Measurements from ENCODE around the gene SLC38A8. TPM values are rescaled to one million over a fixed set of nuclear protein-coding genes. Genes with fewer than 3 reads are reported as not detected.

The SLC38A8 gene
- total RNA-seq, 2 experiments from 2014 or later: not detected

DNA sequence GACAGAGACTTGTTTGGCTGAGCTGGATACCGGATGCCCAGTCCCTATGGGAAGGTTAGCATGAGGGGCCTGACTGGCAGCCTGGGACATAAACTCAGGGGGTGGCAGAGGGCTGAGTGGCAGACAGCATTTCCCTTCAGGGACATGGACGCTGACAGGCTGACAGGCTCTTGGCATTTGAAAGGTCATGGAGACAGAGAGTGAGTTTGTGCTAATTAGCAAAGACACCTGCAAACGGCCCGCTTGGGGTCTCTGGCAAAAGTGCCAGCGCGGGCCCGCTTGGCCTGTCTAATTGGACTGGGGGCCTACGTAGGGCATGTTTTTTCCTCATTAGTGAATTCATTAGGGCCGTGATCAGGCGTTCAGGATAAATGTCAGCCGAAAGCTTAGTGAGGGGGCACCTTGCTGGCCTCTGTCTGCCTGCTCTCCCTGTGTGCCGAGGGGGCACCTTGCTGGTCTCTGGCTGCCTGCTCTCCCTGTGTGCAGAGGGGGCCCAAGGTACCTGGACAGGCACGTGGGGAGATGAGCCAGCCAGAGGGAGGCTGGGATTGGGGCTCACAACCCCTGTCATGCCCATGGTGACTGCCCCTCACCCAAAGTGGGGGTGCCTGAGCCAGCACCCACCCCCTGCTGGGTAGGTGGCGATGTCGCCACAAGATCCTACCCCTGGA lies 66.9 kb downstream of the SLC38A8 start:
- Histone ChIP-seq H3K27ac (ENCODE audit: low read depth in 1 of 2, low read length in 2 of 2) (no peak overlapping the region), H3K9me3 (ENCODE audit: control insufficient read depth in 1 of 2, insufficient read depth in 1 of 2, low read length in 2 of 2) (peaks cover 7 to 20% of the 10 kb centered on the region in 2 experiments), H3K36me3 (ENCODE audit: insufficient read depth, low read length) (no peaks in the 10 kb centered on the region), H3K4me3 (ENCODE audit: low read length) (no peak overlapping the region), H3K27me3 (ENCODE audit: control insufficient read depth in 1 of 2, insufficient read depth in 2 of 2, low read length in 2 of 2) (peaks cover 2 to 6% of the 10 kb centered on the region in 2 experiments), H3K4me1 (ENCODE audit: insufficient read depth, low read length) (no peaks in the 10 kb centered on the region)
- intact Hi-C loops (cut with DNase I, micrococcal nuclease): no loop called here
- ChIA-PET CTCF (no interaction called here), POLR2A (no interaction called here)
- ATAC-seq (ENCODE audit: poor library complexity) (no peak), DNase-seq (no peak)
- Mint-ChIP-seq H3K4me3 (no peak overlapping the region), H3K4me1 (ENCODE audit: low read depth) (no peaks in the 10 kb centered on the region), H3K27ac (no peak overlapping the region), H3K27me3 (peaks cover 13% of the 10 kb centered on the region), H3K9me3 (peaks cover 2% of the 10 kb centered on the region), H3K36me3 (ENCODE audit: low read depth) (no peaks in the 10 kb centered on the region)
- TF ChIP-seq CTCF (IDR thresholded peaks at IDR 0.05): no peak

GRCh38 chr16:83974475-83974874 lies 68.1 kb downstream of the SLC38A8 start:
- Histone ChIP-seq H3K9me3 (ENCODE audit: control insufficient read depth in 1 of 2, insufficient read depth in 1 of 2, low read length in 2 of 2) (peaks cover 7 to 27% of the 10 kb centered on the region in 2 experiments), H3K4me1 (ENCODE audit: insufficient read depth, low read length) (no peaks in the 10 kb centered on the region), H3K36me3 (ENCODE audit: insufficient read depth, low read length) (no peaks in the 10 kb centered on the region), H3K27me3 (ENCODE audit: control insufficient read depth in 1 of 2, insufficient read depth in 2 of 2, low read length in 2 of 2) (peaks cover 8 to 17% of the 10 kb centered on the region in 2 experiments), H3K27ac (ENCODE audit: low read depth in 1 of 2, low read length in 2 of 2) (no peak overlapping the region), H3K4me3 (ENCODE audit: low read length) (no peak overlapping the region)
- no peak for ATAC-seq (ENCODE audit: poor library complexity)
- ChIA-PET POLR2A (no interaction called here), CTCF (no interaction called here)
- Mint-ChIP-seq H3K36me3 (ENCODE audit: low read depth) (no peaks in the 10 kb centered on the region), H3K4me3 (no peak overlapping the region), H3K27ac (no peak overlapping the region), H3K27me3 (peaks cover 20% of the 10 kb centered on the region), H3K9me3 (peaks cover 2% of the 10 kb centered on the region), H3K4me1 (ENCODE audit: low read depth) (no peaks in the 10 kb centered on the region)
- intact Hi-C loops (cut with DNase I, micrococcal nuclease): no loop called here
- DNase-seq: no peak
- no peak for TF ChIP-seq CTCF (IDR thresholded peaks at IDR 0.05)

GRCh38 chr16:83973581-83974385 lies 68.8 kb downstream of the SLC38A8 start:
- POLR2A ChIA-PET: interaction anchor here (0.5 kb wide), 1 partner anchor 631 kb away, joined by 3 read pairs; no protein-coding TSS in a partner anchor
- CTCF ChIA-PET: no interaction called here
- ATAC-seq (ENCODE audit: poor library complexity) (no peak), DNase-seq (no peak)
- Histone ChIP-seq H3K9me3 (ENCODE audit: control insufficient read depth in 1 of 2, insufficient read depth in 1 of 2, low read length in 2 of 2) (peaks cover 7 to 25% of the 10 kb centered on the region in 2 experiments), H3K4me1 (ENCODE audit: insufficient read depth, low read length) (no peaks in the 10 kb centered on the region), H3K27me3 (ENCODE audit: control insufficient read depth in 1 of 2, insufficient read depth in 2 of 2, low read length in 2 of 2) (peaks cover 12 to 22% of the 10 kb centered on the region in 2 experiments), H3K27ac (ENCODE audit: low read depth in 1 of 2, low read length in 2 of 2) (no peak overlapping the region), H3K4me3 (ENCODE audit: low read length) (no peak overlapping the region), H3K36me3 (ENCODE audit: insufficient read depth, low read length) (no peaks in the 10 kb centered on the region)
- no peaks in the 10 kb centered on the region for H3K36me3 Mint-ChIP-seq (ENCODE audit: low read depth)
- TF ChIP-seq CTCF (IDR thresholded peaks at IDR 0.05): no peak
- H3K27me3 Mint-ChIP-seq: peaks cover 24% of the 10 kb centered on the region
- H3K9me3 Mint-ChIP-seq: peaks cover 2% of the 10 kb centered on the region
- no peaks in the 10 kb centered on the region for H3K4me1 Mint-ChIP-seq (ENCODE audit: low read depth)
- intact Hi-C loops (cut with DNase I, micrococcal nuclease): no loop called here
- no peak overlapping the region for H3K27ac Mint-ChIP-seq
- H3K4me3 Mint-ChIP-seq: no peak overlapping the region

Data from CD4-positive, alpha-beta T cell (primary cell).